GM13976 (cell line): Measurements from ENCODE around the gene FYN.

ENCODE experiments used
- DNase-seq: peaks from one replicate; pipeline ENCODE4 v3.0.0; 2012; ENCODE audit warnings: low spot score
- in situ Hi-C: fragments of 300-500 bp; cut with MboI; formaldehyde crosslinking; loops from one replicate; pipeline ENCODE4 v1.12.0; 2022; ENCODE audit warnings: low sequenced_read_pairs, mixed read lengths, inconsistent platforms; ENCODE audit not compliant: unreplicated experiment
- TF ChIP-seq, protein P1 (sequence below): IDR thresholded peaks from 2 replicates; pipeline ENCODE4 v1.5.1; 2012; ENCODE audit warnings: borderline replicate concordance, mild to moderate bottlenecking; ENCODE audit not compliant: insufficient read depth; ENCODE audit errors: extremely low read depth, missing control alignments, control extremely low read depth

The FYN gene

GRCh38 chr6:111631903-111632460 is 241.3 kb downstream of the FYN start:
- TF ChIP-seq, protein P1, sequence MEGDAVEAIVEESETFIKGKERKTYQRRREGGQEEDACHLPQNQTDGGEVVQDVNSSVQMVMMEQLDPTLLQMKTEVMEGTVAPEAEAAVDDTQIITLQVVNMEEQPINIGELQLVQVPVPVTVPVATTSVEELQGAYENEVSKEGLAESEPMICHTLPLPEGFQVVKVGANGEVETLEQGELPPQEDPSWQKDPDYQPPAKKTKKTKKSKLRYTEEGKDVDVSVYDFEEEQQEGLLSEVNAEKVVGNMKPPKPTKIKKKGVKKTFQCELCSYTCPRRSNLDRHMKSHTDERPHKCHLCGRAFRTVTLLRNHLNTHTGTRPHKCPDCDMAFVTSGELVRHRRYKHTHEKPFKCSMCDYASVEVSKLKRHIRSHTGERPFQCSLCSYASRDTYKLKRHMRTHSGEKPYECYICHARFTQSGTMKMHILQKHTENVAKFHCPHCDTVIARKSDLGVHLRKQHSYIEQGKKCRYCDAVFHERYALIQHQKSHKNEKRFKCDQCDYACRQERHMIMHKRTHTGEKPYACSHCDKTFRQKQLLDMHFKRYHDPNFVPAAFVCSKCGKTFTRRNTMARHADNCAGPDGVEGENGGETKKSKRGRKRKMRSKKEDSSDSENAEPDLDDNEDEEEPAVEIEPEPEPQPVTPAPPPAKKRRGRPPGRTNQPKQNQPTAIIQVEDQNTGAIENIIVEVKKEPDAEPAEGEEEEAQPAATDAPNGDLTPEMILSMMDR: no peak
- in situ Hi-C loops: loop anchor here (25.0 kb wide), 1 partner anchor 620 kb away; no protein-coding TSS in a partner anchor
- no peak for DNase-seq

DNA sequence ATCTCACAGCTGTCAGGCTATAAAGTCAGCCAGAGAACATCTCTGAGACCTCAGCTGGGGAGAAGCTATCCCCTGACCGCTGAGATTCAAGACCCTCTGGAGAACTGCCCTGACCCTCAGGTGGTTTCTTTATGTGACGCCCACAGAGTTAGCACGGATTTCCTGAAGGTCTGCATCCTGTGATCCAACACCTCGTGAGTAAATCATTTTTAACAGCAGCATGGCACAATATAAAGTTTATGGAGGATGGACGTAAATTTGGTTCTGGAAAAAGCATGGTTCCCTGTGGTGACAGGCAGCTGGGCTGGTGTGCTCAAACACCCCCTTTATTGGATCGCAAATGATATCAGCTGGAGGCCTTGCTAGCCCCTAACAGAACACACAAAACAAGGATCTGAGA is 242.2 kb downstream of the FYN start:
- TF ChIP-seq, protein P1: no peak
- no peak for DNase-seq
- in situ Hi-C loops: loop anchor here (25.0 kb wide), 1 partner anchor 619 kb away; no protein-coding TSS in a partner anchor

- in situ Hi-C loops: loop anchor here (25.0 kb wide), 1 partner anchor 616 kb away; no protein-coding TSS in a partner anchor
- no peak for DNase-seq
- TF ChIP-seq, protein P1: no peak
Measured at GRCh38 chr6:111628142-111628850, 245.0 kb downstream of the FYN start.

DNA sequence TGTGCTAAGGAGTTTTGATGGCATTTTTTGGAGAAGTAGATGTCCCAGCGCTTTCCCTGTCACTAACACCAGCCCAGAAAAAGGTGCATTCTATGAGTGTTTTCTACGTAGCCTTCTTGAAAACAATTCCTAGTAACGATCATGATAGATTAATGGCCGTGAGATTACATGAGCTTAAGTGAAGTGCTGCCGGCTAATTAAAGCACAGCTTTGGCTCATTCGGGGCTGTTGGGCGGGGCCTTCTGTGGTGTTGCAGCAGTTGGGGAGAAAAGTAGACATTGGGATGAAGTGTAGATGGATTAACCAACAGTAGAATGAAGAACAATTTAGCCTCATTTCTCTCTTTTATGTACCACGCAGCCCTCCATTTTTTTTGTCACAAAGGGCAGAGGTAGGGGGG is 246.8 kb downstream of the FYN start:
- DNase-seq: no peak
- in situ Hi-C loops: loop anchor here (25.0 kb wide), 1 partner anchor 614 kb away; no protein-coding TSS in a partner anchor
- TF ChIP-seq, protein P1: no peak

GRCh38 chr6:111625461-111626391 is 247.5 kb downstream of the FYN start:
- in situ Hi-C loops: loop anchor here (25.0 kb wide), 1 partner anchor 613 kb away; no protein-coding TSS in a partner anchor
- TF ChIP-seq, protein P1: no peak
- no peak for DNase-seq

DNA sequence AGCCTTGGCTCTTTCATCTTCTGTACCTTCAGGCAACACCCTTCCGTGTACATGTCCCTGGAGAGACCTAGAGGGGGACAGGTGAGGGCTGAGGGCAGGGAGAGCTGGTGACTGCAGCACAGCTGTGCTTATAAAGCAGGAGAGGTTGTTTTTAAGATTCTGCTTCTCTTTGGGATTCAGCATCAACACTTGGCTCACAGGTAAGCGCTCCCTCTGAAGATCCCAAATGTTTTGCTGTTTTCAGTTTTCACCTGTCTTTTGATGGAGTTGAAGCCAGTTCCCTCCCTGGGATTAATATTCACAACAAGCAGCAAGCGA is 248.2 kb downstream of the FYN start:
- no peak for DNase-seq
- in situ Hi-C loops: loop anchor here (25.0 kb wide), 1 partner anchor 613 kb away; no protein-coding TSS in a partner anchor
- TF ChIP-seq, protein P1: no peak
